Neural progenitor cell (in vitro differentiated cells): ENCODE data around the gene RHOA. TPM values are rescaled to one million over a fixed set of nuclear protein-coding genes. Genes with fewer than 3 reads are reported as not detected.

Experiments
- DNase-seq: peaks from one replicate; pipeline ENCODE4 v3.0.0-alpha.2; 2016; ENCODE audit warnings: low spot score
- H2AFZ ChIP-seq: fragments of 200-600 bp; sonication (generic); replicated peaks from 2 replicates; pipeline ENCODE4 v1.6.1; 2016; ENCODE audit warnings: antibody characterized with exemption
- H3F3A ChIP-seq: fragments of 200-600 bp; sonication (generic); 2 replicates; pipeline ENCODE4 v1.6.1; 2016; ENCODE audit warnings: antibody characterized with exemption, low read depth
- H3K27ac ChIP-seq: fragments of 200-600 bp; sonication (generic); 2 replicates; pipeline ENCODE4 v1.5.1; 2016; ENCODE audit warnings: mild to moderate bottlenecking
- H3K27me3 ChIP-seq: fragments of 200-600 bp; sonication (generic); 2 replicates; pipeline ENCODE4 v1.6.1; 2016; ENCODE audit warnings: mild to moderate bottlenecking, moderate library complexity
- H3K36me3 ChIP-seq: fragments of 200-600 bp; sonication (generic); 2 replicates; pipeline ENCODE4 v1.5.1; 2016
- H3K4me1 ChIP-seq: fragments of 200-600 bp; sonication (generic); 2 replicates; pipeline ENCODE4 v1.6.1; 2016; ENCODE audit warnings: mixed run types
- H3K4me2 ChIP-seq: fragments of 200-600 bp; sonication (generic); 2 replicates; pipeline ENCODE4 v1.6.1; 2016
- H3K4me3 ChIP-seq: fragments of 200-600 bp; sonication (generic); 2 replicates; pipeline ENCODE4 v1.5.1; 2016
- H3K79me2 ChIP-seq: fragments of 200-600 bp; sonication (generic); 2 replicates; pipeline ENCODE4 v1.6.1; 2016; ENCODE audit warnings: low read depth
- H3K9ac ChIP-seq: fragments of 200-600 bp; sonication (generic); 2 replicates; pipeline ENCODE4 v1.6.1; 2016
- H3K9me3 ChIP-seq: fragments of 200-600 bp; sonication (generic); 2 replicates; pipeline ENCODE4 v1.5.1; 2016; ENCODE audit warnings: low read depth
- H4K20me1 ChIP-seq: fragments of 200-600 bp; sonication (generic); 2 replicates; pipeline ENCODE4 v1.6.1; 2016; ENCODE audit warnings: low read depth
- H3K27ac Mint-ChIP-seq: 3 replicates; pipeline ENCODE4 v1.8.0; 2021; ENCODE audit warnings: mixed read lengths
- H3K27me3 Mint-ChIP-seq: 2 replicates; pipeline ENCODE4 v1.8.0; 2022; ENCODE audit warnings: low read depth, mild to moderate bottlenecking, inconsistent platforms, moderate library complexity, mixed read lengths; ENCODE audit not compliant: insufficient read depth
- H3K36me3 Mint-ChIP-seq: 3 replicates; pipeline ENCODE4 v1.8.0; 2021; ENCODE audit warnings: mixed read lengths
- H3K4me1 Mint-ChIP-seq: 3 replicates; pipeline ENCODE4 v1.8.0; 2021; ENCODE audit warnings: mixed read lengths
- H3K4me3 Mint-ChIP-seq: 3 replicates; pipeline ENCODE4 v1.8.0; 2021; ENCODE audit warnings: mild to moderate bottlenecking, moderate library complexity, mixed read lengths
- H3K9me3 Mint-ChIP-seq: 3 replicates; pipeline ENCODE4 v1.8.0; 2020; ENCODE audit warnings: mixed read lengths
- EZH2 ChIP-seq: fragments of 200-600 bp; sonication (generic); IDR thresholded peaks from 2 replicates; pipeline ENCODE4 v1.6.1; 2017; ENCODE audit warnings: antibody characterized with exemption, mild to moderate bottlenecking, moderate library complexity
- EZH2phosphoT487 ChIP-seq: fragments of 200-600 bp; sonication (generic); IDR thresholded peaks from 2 replicates; pipeline ENCODE4 v1.6.1; 2017; ENCODE audit warnings: antibody characterized with exemption
- total RNA-seq: library from RNA; depleted of rRNA; stranded (reverse); fragments of >200 nt; gene quantifications from 2 replicates; pipeline ENCODE4 v1.2.3, GENCODE V29; 2015; ENCODE audit warnings: low replicate concordance
- TF ChIP-seq, protein P1 (sequence below): fragments of 200-600 bp; sonication (generic); IDR thresholded peaks from 2 replicates; pipeline ENCODE4 v1.5.1; 2017; ENCODE audit warnings: antibody characterized with exemption, mild to moderate bottlenecking

Gene RHOA
- total RNA-seq: 449 and 460 TPM in 2 replicates

DNA sequence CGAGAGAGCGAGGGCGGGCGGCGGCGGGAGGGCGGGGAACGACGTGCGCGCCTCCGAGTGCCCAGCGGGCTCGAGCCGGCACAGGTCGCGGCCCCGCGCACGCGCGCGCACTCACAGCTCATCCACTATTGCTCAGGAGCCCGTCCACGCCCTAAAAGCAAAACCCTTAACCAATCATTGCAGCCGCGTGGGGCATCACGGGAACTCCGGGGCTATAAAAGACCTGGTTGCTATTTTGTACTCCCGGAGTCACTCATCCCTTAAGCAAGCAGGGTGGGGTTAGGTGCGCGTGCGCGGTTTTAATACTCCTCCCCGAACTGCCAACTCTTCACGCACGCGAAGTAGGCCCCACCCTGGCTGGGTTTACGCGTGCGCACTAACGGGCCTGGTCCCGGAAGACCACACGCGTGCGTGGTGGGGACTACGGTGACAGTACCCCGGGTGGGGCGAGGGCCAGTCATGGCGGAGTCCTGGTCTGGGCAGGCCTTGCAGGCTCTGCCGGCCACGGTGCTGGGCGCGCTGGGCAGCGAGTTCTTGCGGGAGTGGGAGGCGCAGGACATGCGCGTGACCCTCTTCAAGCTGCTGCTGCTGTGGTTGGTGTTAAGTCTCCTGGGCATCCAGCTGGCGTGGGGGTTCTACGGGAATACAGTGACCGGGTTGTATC lies at the start of gene RHOA, which contains the start of gene TCTA:
TSS of gene RHOA (minus strand) at position 9 of the 664 bp plus-strand sequence. CDS start 36,387 bp downstream, outside the sequence.
TSS of gene TCTA (plus strand) at position 456 of the 664 bp plus-strand sequence. CDS start at position 460, 4 bp downstream.
- Mint-ChIP-seq H3K36me3 (peaks cover 2% of the 10 kb centered on the region), H3K4me1 (peaks cover 30% of the 10 kb centered on the region), H3K27ac (peak within 1 kb of the TSS; percentile 90), H3K9me3 (no peaks in the 10 kb centered on the region), H3K4me3 (peak within 1 kb of the TSS; percentile 92), H3K27me3 (peaks cover 4% of the 10 kb centered on the region)
- peaks cover 50% of the 10 kb centered on the region for H3K79me2 ChIP-seq
- no peaks in the 10 kb centered on the region for H3K27me3 ChIP-seq
- DNase-seq: peak; percentile 98
- H3K9me3 ChIP-seq: no peaks in the 10 kb centered on the region
- peak within 1 kb of the TSS; percentile 92 for H3K27ac ChIP-seq
- no peaks in the 10 kb centered on the region for H3K36me3 ChIP-seq
- peaks cover 15% of the 10 kb centered on the region for H3F3A ChIP-seq
- peaks cover 43% of the 10 kb centered on the region for H4K20me1 ChIP-seq
- peak within 1 kb of the TSS; percentile 87 for H3K9ac ChIP-seq
- TF ChIP-seq EZH2 (no peak), EZH2phosphoT487 (no peak)
- TF ChIP-seq, protein P1, sequence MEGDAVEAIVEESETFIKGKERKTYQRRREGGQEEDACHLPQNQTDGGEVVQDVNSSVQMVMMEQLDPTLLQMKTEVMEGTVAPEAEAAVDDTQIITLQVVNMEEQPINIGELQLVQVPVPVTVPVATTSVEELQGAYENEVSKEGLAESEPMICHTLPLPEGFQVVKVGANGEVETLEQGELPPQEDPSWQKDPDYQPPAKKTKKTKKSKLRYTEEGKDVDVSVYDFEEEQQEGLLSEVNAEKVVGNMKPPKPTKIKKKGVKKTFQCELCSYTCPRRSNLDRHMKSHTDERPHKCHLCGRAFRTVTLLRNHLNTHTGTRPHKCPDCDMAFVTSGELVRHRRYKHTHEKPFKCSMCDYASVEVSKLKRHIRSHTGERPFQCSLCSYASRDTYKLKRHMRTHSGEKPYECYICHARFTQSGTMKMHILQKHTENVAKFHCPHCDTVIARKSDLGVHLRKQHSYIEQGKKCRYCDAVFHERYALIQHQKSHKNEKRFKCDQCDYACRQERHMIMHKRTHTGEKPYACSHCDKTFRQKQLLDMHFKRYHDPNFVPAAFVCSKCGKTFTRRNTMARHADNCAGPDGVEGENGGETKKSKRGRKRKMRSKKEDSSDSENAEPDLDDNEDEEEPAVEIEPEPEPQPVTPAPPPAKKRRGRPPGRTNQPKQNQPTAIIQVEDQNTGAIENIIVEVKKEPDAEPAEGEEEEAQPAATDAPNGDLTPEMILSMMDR: no peak
- H3K4me2 ChIP-seq: peak within 1 kb of the TSS; percentile 89
- peak within 1 kb of the TSS; percentile 22 for H2AFZ ChIP-seq
- peak within 1 kb of the TSS; percentile 84 for H3K4me3 ChIP-seq
- H3K4me1 ChIP-seq: peaks cover 12% of the 10 kb centered on the region

DNA sequence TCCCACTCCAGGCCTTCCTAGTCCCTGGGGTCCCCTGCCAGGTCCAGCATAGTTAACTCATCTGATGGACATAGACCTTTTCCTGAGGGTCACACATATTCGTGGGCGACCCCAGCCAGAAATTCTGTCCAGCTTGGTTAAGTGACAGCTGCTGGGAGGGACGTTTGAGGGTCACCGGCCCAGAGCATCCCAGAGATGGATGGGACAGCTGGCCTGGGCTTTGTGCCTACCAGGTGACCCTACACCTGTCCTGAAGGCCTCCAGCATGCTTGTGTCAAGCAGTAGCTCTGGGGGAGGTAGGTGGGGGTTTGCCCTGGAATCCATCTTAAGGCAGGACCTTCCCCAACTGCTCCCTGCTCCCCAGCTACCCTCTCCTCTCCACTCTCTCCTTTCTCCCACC lies 49.2 kb upstream of the RHOA start:
- no peak overlapping the region for H3K9ac ChIP-seq
- Mint-ChIP-seq H3K27ac (peak overlapping the region; percentile 98), H3K4me3 (peak overlapping the region; percentile 58), H3K27me3 (peaks cover 12% of the 10 kb centered on the region), H3K9me3 (no peaks in the 10 kb centered on the region), H3K4me1 (peaks cover 41% of the 10 kb centered on the region), H3K36me3 (no peaks in the 10 kb centered on the region)
- no peaks in the 10 kb centered on the region for H3K79me2 ChIP-seq
- peak overlapping the region; percentile 59 for H3K4me2 ChIP-seq
- no peaks in the 10 kb centered on the region for H3K36me3 ChIP-seq
- H2AFZ ChIP-seq: peak overlapping the region; percentile 19
- H3K9me3 ChIP-seq: no peaks in the 10 kb centered on the region
- peak overlapping the region; percentile 15 for H3K4me3 ChIP-seq
- peak overlapping the region; percentile 91 for H3K27ac ChIP-seq
- TF ChIP-seq EZH2phosphoT487 (no peak), EZH2 (no peak)
- TF ChIP-seq, protein P1: no peak
- peaks cover 54% of the 10 kb centered on the region for H3K4me1 ChIP-seq
- DNase-seq: no peak
- no peaks in the 10 kb centered on the region for H3K27me3 ChIP-seq
- peaks cover 47% of the 10 kb centered on the region for H3F3A ChIP-seq
- H4K20me1 ChIP-seq: no peaks in the 10 kb centered on the region

DNA sequence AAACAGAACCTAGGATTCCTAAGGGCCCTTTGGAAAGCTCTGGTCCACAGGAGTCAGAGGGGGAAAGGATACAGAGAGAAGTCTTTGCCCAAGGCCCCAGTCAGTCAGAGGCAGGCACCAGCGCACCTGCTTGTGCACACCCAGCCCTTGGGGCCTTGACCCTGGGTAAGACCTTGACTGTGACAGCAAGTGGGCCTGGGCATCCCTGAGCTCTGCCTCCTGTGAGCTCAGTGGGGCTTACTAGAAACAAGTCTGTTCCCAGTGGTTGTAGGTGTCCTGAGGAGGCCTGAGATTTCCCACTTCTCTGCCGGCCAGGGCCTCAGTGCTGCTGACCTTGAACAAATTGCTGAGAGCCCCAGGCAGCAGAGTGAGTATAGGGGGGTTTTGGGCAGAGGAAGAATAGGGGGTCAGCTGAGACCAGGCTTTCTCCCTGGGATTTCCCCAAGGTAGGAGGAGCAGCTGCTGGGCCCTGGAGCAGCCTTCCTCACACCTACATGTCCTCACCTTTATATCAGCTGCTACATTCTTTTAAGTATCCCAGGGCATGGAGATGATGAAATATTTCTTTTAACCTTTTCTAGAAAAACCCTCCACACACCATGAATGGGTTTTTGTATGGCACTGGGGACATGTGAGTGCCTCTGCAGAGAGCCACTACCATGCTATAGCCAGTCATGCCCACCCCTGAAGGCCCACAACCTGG lies 48.6 kb upstream of the RHOA start:
- Histone ChIP-seq H3K79me2 (no peaks in the 10 kb centered on the region), H3K4me1 (peaks cover 49% of the 10 kb centered on the region), H3K9ac (no peak overlapping the region), H3K4me2 (peak overlapping the region; percentile 59), H2AFZ (no peak overlapping the region), H3K27me3 (no peaks in the 10 kb centered on the region), H3K9me3 (no peaks in the 10 kb centered on the region), H3F3A (peaks cover 42% of the 10 kb centered on the region), H3K4me3 (no peak overlapping the region), H3K36me3 (no peaks in the 10 kb centered on the region), H3K27ac (peak overlapping the region; percentile 91), H4K20me1 (no peaks in the 10 kb centered on the region)
- peak overlapping the region; percentile 63 for H3K27ac Mint-ChIP-seq
- TF ChIP-seq, protein P1: no peak
- TF ChIP-seq EZH2phosphoT487 (no peak), EZH2 (no peak)
- peaks cover 16% of the 10 kb centered on the region for H3K27me3 Mint-ChIP-seq
- no peak for DNase-seq
- H3K36me3 Mint-ChIP-seq: no peaks in the 10 kb centered on the region
- no peaks in the 10 kb centered on the region for H3K9me3 Mint-ChIP-seq
- H3K4me3 Mint-ChIP-seq: peak overlapping the region; percentile 58
- H3K4me1 Mint-ChIP-seq: peaks cover 44% of the 10 kb centered on the region
